Choroid plexus epithelial cell (primary cell): ENCODE results near the gene LRFN3.

Experiments used
- DNase-seq: peaks from one replicate; pipeline ENCODE4 v3.0.0-alpha.2; 2010; ENCODE audit warnings: low read depth
- H3K4me3 ChIP-seq: 2 replicates; pipeline ENCODE4 v1.5.1; 2011; ENCODE audit warnings: low read depth, mild to moderate bottlenecking, control low read depth, low read length, moderate library complexity
- CTCF ChIP-seq: conservative IDR thresholded peaks from 2 replicates; pipeline ENCODE4 v1.5.1; 2011; ENCODE audit warnings: low read depth, mild to moderate bottlenecking, control low read depth, inconsistent platforms, low read length, moderate library complexity

LRFN3 gene

GRCh38 chr19:35960432-35960972 lies 24.3 kb downstream of the LRFN3 start:
- H3K4me3 ChIP-seq: no peak overlapping the region
- no peak for TF ChIP-seq CTCF
- no peak for DNase-seq

GRCh38 chr19:35963514-35963913 lies 27.3 kb downstream of the LRFN3 start:
- DNase-seq: peak; percentile 76
- TF ChIP-seq CTCF: no peak
- no peak overlapping the region for H3K4me3 ChIP-seq

GRCh38 chr19:35966771-35967170 lies 30.6 kb downstream of the LRFN3 start:
- H3K4me3 ChIP-seq: no peak overlapping the region
- DNase-seq: no peak
- TF ChIP-seq CTCF: no peak

GRCh38 chr19:35973487-35973886 lies 37.3 kb downstream of the LRFN3 start:
- no peak overlapping the region for H3K4me3 ChIP-seq
- DNase-seq: no peak
- TF ChIP-seq CTCF: no peak

GRCh38 chr19:35975608-35976214 lies 39.5 kb downstream of the LRFN3 start:
- no peak overlapping the region for H3K4me3 ChIP-seq
- DNase-seq: peak; percentile 38
- no peak for TF ChIP-seq CTCF

GRCh38 chr19:35977446-35978222 lies 41.5 kb downstream of the LRFN3 start:
- TF ChIP-seq CTCF: peak; percentile 32
- no peak for DNase-seq
- H3K4me3 ChIP-seq: no peak overlapping the region

GRCh38 chr19:35978271-35978670 lies 42.1 kb downstream of the LRFN3 start:
- no peak for DNase-seq
- no peak overlapping the region for H3K4me3 ChIP-seq
- TF ChIP-seq CTCF: no peak
